GM18507 (cell line): ENCODE data around the gene ZNF654.
"Not testable (repeated sequence)": the region's sequence is repeated elsewhere in the genome, so short reads cannot be mapped to it uniquely, and the experiment has no call there.

Source experiments
- DNase-seq: peaks from one replicate; pipeline ENCODE4 v3.0.0; 2011; ENCODE audit warnings: low read depth; ENCODE audit not compliant: insufficient read length; ENCODE audit errors: extremely low spot score
- FAIRE-seq: peaks from 2 replicates; lab custom pipeline; 2011; peaks lifted over from hg19 to GRCh38; lab: Jason Lieb, UNC

Gene ZNF654

DNA sequence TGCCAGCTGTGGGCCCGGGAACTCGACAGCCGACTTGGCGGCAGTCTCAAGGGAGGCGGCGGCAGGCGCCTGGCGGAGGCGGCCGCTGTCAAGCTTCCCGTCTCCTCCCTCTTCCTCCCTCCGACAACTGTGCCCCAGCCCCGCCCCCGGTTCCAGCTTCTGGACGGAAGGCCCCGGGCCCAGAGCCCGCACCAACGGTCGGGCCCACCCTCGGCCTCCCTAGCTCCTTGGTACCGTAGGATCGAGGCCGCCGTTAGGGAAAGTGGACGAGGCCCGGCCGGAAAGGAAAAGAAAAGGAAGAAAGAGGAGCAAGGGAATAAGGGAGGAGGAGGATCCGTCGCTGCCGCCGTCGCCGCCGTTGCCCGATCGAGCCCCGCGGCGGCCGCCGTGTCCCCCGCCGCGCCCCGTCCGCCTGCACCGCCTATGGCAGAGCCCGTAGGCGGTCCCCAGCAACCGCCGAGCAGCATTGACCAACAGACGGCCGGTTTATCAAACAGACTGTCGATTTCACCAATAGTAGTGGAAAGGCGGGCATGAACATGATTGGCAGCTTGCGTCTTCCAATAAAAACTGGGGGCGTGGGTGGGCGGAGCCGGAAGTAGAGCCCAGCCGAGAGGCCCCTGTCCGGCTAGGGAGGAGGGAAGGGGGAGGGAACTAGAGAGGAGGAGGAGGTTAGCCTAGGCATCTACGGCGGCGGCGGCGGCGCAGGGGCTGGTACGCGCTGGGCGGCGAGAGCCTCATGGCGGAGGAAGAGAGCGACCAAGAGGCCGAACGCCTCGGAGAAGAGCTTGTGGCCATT is at the start of gene ZNF654, which contains the start of gene CGGBP1:
Gene ZNF654 (plus strand): TSS at position 675 of the 799 bp plus-strand sequence. CDS start 65 bp downstream, at position 740.
Gene CGGBP1 (minus strand): TSS at position 425 of the 799 bp plus-strand sequence. CDS start 3,029 bp downstream, outside the sequence.
- FAIRE-seq (peak; percentile 99), DNase-seq (peak; percentile 84)

DNA sequence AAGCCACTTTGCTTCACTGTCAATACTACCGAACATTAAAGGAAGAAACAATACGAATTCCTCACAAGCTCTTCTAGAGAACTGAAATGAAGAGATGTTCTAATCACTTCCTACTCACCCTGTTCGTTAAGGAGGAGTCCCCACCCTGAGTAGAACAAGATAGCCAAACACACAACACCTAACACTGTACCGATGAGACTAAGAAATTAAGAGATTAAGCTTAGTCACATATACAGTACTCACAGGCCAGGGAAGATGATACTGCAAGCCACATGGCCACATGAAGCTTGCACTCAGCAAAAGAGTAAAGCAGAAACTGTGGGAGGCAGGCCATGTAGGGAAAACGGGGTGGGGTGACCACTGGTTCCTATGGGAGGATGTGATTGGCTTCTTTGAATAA is 48.2 kb upstream of the ZNF654 start:
- DNase-seq (no peak), FAIRE-seq (no peak)

DNA sequence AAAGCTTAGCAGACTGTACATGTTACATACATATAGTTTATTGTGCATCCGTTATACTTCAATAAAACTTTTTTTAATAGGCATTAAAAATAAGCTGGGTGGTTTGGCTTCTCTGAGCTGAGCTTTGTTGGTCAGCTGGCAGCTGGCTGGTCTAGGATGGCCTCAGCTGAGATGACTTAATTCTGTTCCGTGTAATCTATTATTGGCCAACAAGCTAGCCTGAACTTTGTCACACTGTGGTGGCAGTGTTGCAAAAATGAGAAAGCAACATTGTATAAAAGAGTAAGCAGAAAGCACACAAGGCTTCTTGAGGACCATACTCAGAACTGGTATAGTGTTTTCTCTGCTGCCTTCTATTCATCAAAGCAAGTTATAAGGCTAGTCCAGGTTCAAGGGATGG is 45.5 kb upstream of the ZNF654 start:
- FAIRE-seq (no peak), DNase-seq (no peak)

GRCh38 chr3:88015656-88016055 is 43.4 kb upstream of the ZNF654 start:
- FAIRE-seq, DNase-seq: not testable (repeated sequence)

DNA sequence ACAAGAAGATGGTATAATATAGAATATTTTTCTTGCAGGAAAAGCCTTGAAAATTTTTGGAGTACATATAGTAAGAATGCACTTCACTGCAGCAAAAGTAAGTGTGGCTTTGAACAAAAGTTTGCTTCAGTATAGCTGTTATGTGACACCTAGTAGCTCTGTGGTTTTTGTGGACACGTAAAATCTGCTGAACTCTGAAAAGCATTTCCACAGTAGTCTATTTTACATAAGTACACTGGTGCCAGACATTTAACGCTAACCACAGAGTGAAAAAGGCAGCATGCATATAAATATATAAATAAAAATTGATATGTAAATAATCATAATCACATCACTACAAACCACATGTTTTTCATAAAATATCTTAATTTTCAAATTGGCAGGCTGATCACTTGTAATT is 40.0 kb upstream of the ZNF654 start:
- no peak for DNase-seq

GRCh38 chr3:88025001-88025552 is 34.0 kb upstream of the ZNF654 start:
- DNase-seq (no peak), FAIRE-seq (no peak)

More for the DNA sequence above, 40.0 kb upstream of the ZNF654 start:
- no peak for FAIRE-seq

DNA sequence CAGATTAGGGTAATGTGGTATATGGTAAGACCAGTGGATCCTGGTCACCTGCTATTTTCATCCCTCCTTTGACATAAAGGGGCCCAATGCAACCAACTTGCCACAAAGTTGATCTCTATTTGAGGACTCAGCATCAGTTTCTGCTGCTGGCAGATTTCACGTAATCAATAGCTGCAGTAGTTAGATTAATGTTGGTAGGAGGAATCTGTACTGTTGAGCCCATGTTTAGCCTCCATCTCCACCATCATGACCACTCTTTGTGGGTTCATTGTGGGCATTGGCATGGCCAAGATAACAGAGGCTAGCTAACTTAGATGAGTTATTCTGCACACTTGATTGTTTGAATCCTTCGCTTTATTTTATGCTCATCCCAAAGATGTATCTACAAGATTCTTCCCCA is 30.2 kb upstream of the ZNF654 start:
- FAIRE-seq (no peak), DNase-seq (no peak)

DNA sequence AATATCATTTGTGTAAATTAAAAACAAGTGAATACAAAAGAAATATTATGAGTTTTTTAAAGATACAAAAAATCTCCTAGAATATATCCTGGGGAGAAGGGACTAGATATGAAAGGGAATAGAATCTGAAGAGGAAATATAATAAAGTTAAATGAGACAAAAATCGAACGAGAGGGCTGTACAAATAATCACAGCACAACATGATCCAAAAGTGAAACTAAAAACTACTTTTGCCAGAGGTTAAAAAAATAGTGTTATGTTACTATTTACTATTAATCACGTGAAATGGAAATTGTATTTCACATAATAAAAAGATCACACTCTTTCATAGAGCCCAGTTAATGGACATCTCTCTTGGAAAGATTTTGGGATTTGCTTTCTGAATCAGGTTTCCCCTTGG is 28.8 kb upstream of the ZNF654 start:
- DNase-seq, result no peak
- FAIRE-seq, result no peak

GRCh38 chr3:88031642-88032077 is 27.4 kb upstream of the ZNF654 start:
- peak; percentile 3 for DNase-seq
- FAIRE-seq, result peak; percentile 86

DNA sequence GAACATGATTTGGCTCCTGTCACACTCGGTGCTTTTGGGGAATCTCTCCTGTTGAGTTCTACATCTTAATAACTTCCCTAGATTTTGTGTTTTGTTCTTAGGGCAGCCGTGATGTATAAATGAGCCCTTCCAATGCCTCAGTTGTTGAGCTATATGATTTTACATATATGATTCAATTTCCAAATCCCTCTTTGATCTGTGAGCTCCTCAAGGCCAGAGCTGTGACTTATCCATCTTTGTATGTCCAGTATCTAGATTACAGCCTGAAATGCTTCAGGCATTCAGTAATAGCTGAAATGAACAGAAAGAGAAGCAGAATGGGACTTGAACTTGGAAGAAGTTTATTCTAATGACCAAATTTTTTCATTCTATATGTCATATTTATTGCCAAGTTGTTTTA is 26.8 kb upstream of the ZNF654 start:
- peak; percentile 36 for FAIRE-seq

GRCh38 chr3:88033079-88033478 is 26.0 kb upstream of the ZNF654 start:
- no peak for FAIRE-seq

More for the DNA sequence above, 26.8 kb upstream of the ZNF654 start:
- DNase-seq, result no peak

DNA sequence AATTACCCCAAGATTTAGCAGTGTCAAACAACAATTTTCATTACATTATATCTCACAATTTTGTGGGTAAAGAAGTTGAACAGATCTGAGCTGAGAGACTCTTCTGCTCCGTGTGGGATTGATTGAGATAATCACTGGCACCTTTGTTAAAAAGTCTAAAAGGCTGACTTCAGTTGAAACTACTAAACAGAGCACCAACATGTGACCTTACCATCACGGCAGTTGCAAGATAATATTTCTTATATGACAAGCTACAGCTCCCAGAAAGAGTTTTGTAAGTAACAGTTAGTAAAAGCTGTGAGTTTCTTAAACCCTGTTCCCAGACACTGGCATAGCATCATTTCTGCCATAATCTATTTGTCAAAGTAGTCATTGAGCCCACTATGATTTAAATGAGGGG is 25.2 kb upstream of the ZNF654 start:
- no peak for DNase-seq

More at GRCh38 chr3:88033079-88033478, 26.0 kb upstream of the ZNF654 start:
- no peak for DNase-seq

DNA sequence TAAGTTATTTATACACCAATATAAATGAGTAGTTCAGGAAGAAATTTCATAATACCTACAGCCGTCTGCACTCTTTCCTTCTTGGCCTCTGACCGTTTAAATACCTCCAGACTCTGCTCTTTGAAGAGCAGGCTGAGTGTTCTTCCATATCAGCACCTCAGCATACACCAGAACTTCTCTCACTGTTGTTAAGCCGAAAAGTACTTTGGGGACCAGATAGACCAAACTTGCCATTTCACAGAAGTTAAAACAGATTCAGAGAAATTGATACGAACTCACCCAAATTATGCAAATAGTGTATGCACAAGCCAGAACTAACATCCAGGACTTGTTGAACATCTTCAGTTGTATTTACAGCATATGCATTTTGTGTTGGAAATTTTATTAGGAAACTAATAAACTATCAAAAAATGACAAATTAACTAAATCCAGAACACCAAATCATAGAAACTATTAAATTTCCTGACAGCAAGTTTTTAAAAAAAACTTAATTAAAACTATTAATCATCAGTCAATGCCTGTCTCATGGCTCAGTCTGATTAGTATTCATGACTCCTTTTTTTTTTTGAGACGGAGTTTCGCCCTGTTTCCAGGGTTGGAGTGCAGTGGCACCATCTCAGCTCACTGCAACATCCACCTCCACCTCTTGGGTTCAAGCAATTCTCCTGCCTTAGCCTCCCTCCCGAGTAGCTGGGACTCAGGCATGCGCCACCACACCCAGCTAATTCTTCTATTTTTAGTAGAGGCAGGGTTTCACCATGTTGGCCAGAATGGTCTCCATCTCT is 24.4 kb upstream of the ZNF654 start:
- FAIRE-seq (no peak), DNase-seq (no peak)

More for the DNA sequence above, 25.2 kb upstream of the ZNF654 start:
- FAIRE-seq, result no peak

DNA sequence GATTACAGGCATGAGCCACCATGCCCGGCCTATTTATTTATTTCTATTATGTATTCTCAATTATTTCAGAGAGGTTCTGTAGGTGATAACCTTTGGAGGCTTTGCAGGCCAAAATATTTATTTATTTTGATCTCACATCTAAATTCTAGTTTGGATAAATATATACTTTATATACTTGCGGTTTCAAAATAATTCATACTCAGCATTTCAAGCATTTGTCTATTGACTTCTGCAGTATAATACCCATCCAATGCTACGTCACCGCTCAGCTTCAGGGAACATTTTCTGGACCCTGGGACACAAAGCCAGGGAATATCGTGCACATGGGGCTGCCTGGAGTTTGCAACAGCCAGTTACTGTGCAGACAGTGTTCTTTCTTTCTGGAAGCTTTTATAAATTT is 22.8 kb upstream of the ZNF654 start:
- no peak for FAIRE-seq
- DNase-seq, result no peak

- FAIRE-seq (no peak), DNase-seq (no peak)
Measured at GRCh38 chr3:88038566-88038965, 20.5 kb upstream of the ZNF654 start.

DNA sequence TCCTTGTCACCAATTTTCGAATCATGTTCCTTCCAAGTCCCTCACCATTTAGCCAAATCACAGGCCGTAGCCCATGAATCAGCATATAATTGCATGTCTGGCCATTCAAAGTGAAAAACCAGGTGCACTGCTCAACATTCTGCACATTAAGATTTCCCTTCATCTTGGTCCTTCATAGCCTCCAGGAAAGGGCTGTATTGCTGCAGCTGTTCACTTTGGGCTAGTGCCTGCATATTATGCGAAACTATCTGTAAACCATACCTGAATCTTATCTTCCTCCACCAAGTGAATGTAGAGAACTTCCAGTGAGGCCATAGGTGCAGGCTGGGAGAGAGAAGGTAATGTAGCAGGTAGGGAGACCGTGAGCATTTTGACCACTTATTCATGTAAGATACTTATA is 18.5 kb upstream of the ZNF654 start:
- DNase-seq, result no peak
- no peak for FAIRE-seq

DNA sequence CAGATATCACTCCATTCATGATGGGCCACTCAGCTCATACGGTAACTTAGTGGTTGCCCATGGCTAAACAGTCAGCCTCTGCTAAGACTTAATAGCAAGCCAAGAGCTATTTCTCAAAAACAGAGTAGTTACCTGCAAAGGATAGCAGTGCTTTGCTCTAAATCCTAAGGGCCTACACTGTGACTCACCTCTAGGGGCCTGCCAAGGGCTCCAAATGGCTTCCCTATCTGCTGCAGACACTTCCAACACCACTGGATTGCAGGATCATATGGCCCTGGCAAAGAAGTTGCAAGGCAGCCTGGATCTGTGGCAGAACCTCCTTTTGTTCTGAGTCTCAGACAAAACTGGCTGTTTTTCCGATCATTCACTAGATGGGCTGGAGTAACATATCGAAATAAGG is 18.1 kb upstream of the ZNF654 start:
- no peak for FAIRE-seq
- DNase-seq, result no peak

DNA sequence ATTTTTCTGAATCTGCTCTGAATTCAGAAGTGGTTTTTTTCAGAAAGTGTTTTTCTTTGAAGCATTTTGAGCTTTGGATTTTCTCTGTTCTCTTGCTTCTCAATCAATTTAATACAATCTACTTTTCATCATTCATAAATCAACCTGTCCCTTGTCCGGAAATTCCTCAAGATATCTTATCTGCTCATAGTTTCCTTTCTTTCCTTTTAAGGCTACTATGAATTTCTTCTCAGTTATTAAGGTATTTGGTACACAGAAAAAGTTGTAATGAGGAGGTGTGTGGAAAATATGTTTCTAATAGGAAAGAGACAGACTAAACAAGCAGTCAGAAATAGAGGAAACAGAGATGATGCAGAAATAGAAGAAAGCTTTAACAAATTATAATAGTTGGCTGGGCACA is 14.6 kb upstream of the ZNF654 start:
- FAIRE-seq (no peak), DNase-seq (no peak)

GRCh38 chr3:88046766-88047165 is 12.3 kb upstream of the ZNF654 start:
- FAIRE-seq, result peak; percentile 33
- DNase-seq, result no peak

- no peak for DNase-seq
- peak; percentile 63 for FAIRE-seq
Measured at GRCh38 chr3:88057630-88058305, 1.3 kb upstream of the ZNF654 start.
